DND-41 (cell line): ENCODE results near the gene PIK3IP1.

Source experiments
- EZH2 ChIP-seq: IDR thresholded peaks from 3 replicates; pipeline ENCODE4 v1.6.1; 2012; ENCODE audit warnings: borderline replicate concordance, low read depth, mild to moderate bottlenecking, moderate library complexity, low read length, inconsistent platforms; ENCODE audit not compliant: severe bottlenecking
- TF ChIP-seq, protein P1 (sequence below): IDR thresholded peaks from 2 replicates; pipeline ENCODE4 v1.5.1; 2012; ENCODE audit warnings: borderline replicate concordance, low read length, moderate library complexity, mild to moderate bottlenecking; ENCODE audit not compliant: poor library complexity, severe bottlenecking; ENCODE audit errors: extremely low read depth

DNA sequence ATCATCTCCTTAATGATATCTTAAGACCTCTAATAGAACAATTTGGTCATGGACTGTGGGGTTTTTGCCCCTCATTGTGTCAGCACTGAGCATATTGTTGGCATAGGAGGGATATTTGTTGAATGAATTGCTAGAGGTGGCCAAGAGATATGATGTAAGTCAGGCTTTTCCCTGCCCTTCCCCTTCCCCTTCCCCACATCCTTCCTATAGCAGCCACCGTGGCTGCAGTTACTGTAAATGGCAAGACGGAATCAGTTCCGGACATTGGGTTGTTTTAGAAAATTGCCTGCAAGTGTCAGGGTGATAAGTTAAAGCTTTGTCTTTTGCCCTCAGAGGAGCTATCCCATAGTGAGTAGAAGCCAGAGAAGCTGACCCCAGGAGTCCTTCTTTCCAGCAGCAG is 57.2 kb downstream of the PIK3IP1 start:
- TF ChIP-seq, protein P1, sequence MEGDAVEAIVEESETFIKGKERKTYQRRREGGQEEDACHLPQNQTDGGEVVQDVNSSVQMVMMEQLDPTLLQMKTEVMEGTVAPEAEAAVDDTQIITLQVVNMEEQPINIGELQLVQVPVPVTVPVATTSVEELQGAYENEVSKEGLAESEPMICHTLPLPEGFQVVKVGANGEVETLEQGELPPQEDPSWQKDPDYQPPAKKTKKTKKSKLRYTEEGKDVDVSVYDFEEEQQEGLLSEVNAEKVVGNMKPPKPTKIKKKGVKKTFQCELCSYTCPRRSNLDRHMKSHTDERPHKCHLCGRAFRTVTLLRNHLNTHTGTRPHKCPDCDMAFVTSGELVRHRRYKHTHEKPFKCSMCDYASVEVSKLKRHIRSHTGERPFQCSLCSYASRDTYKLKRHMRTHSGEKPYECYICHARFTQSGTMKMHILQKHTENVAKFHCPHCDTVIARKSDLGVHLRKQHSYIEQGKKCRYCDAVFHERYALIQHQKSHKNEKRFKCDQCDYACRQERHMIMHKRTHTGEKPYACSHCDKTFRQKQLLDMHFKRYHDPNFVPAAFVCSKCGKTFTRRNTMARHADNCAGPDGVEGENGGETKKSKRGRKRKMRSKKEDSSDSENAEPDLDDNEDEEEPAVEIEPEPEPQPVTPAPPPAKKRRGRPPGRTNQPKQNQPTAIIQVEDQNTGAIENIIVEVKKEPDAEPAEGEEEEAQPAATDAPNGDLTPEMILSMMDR, result no peak
- TF ChIP-seq EZH2, result no peak
